ENCODE measurements around the gene BHLHE40. TPM values are rescaled to one million over a fixed set of nuclear protein-coding genes. Genes with fewer than 3 reads are reported as not detected.

Gene BHLHE40
- total RNA-seq, 4 donors from 2014 or later: 19.2 to 96.7 (median 45.3) TPM

GRCh38 chr3:4971838-4972237 lies 7.4 kb upstream of the BHLHE40 start:
- in situ Hi-C loops (cut with MboI; ENCODE audit: low sequenced_read_pairs in 4 of 4) (loop anchor here in 2 of 4 donors (10.0 kb wide), 2 partner anchors 53 to 257 kb away; no protein-coding TSS in a partner anchor), intact Hi-C loops (cut with DNase I; ENCODE audit: low total_unique reads) (no loop called here)
- Histone ChIP-seq H3K27me3 (no peaks in the 10 kb centered on the region), H3K27ac (no peak overlapping the region), H3K4me3 (no peak overlapping the region), H3K36me3 (no peaks in the 10 kb centered on the region), H3K9me3 (no peaks in the 10 kb centered on the region), H3K4me1 (peaks cover 6 to 11% of the 10 kb centered on the region in 2 donors)
- no peak for DNase-seq
- no peak for ATAC-seq
- TF ChIP-seq CTCF (IDR thresholded peaks at IDR 0.05 in 4 of 5, conservative IDR thresholded peaks at IDR 0.05 in 1 of 5) (no peak), POLR2A (IDR thresholded peaks at IDR 0.05) (no peak)

- no peak overlapping the region for H3K4me3 ChIP-seq
- intact Hi-C loops (cut with DNase I; ENCODE audit: low total_unique reads) (no loop called here), in situ Hi-C loops (cut with MboI; ENCODE audit: low sequenced_read_pairs in 4 of 4) (loop anchor here in 2 of 4 donors (10.0 kb wide), 2 partner anchors 52 to 258 kb away; no protein-coding TSS in a partner anchor)
- H3K27me3 ChIP-seq: no peaks in the 10 kb centered on the region
- no peak for DNase-seq
- TF ChIP-seq CTCF (IDR thresholded peaks at IDR 0.05 in 4 of 5, conservative IDR thresholded peaks at IDR 0.05 in 1 of 5) (no peak), POLR2A (IDR thresholded peaks at IDR 0.05) (no peak)
- peaks cover 17 to 18% of the 10 kb centered on the region in 2 donors for H3K4me1 ChIP-seq
- H3K36me3 ChIP-seq: no peaks in the 10 kb centered on the region
- no peak overlapping the region for H3K27ac ChIP-seq
- no peaks in the 10 kb centered on the region for H3K9me3 ChIP-seq
- ATAC-seq: no peak
Observed at GRCh38 chr3:4972652-4973643, 6.3 kb upstream of the BHLHE40 start.

- Histone ChIP-seq H3K27me3 (no peaks in the 10 kb centered on the region), H3K4me1 (peaks cover 17 to 18% of the 10 kb centered on the region in 2 donors), H3K36me3 (no peaks in the 10 kb centered on the region), H3K9me3 (no peaks in the 10 kb centered on the region), H3K4me3 (no peak overlapping the region), H3K27ac (no peak overlapping the region)
- ATAC-seq (no peak), DNase-seq (no peak)
- intact Hi-C loops (cut with DNase I; ENCODE audit: low total_unique reads): no loop called here
- in situ Hi-C loops (cut with MboI; ENCODE audit: low sequenced_read_pairs in 4 of 4): loop anchor here in 2 of 4 donors (10.0 kb wide), 2 partner anchors 51 to 259 kb away; no protein-coding TSS in a partner anchor
- TF ChIP-seq POLR2A (IDR thresholded peaks at IDR 0.05) (no peak), CTCF (IDR thresholded peaks at IDR 0.05 in 4 of 5, conservative IDR thresholded peaks at IDR 0.05 in 1 of 5) (no peak)
Observed at GRCh38 chr3:4974154-4974553, 5.1 kb upstream of the BHLHE40 start.

GRCh38 chr3:4976109-4976508 lies 3.1 kb upstream of the BHLHE40 start:
- ATAC-seq: peak in 1 of 2 donors; percentile 27
- no peaks in the 10 kb centered on the region for H3K27me3 ChIP-seq
- TF ChIP-seq POLR2A (IDR thresholded peaks at IDR 0.05) (no peak), CTCF (IDR thresholded peaks at IDR 0.05 in 4 of 5, conservative IDR thresholded peaks at IDR 0.05 in 1 of 5) (peak; percentile 55 to 84 (median 73))
- H3K4me1 ChIP-seq: peaks cover 17 to 18% of the 10 kb centered on the region in 2 donors
- in situ Hi-C loops (cut with MboI; ENCODE audit: low sequenced_read_pairs in 4 of 4) (loop anchor here in 3 of 4 donors (5.0 to 25.0 kb wide), 6 partner anchors 49 to 261 kb away; partner anchors contain the start of gene EDEM1 (in 1 of the 3)), intact Hi-C loops (cut with DNase I; ENCODE audit: low total_unique reads) (loop anchor here (2.0 to 5.0 kb wide), 2 partner anchors 216 to 257 kb away; no protein-coding TSS in a partner anchor)
- no peaks in the 10 kb centered on the region for H3K36me3 ChIP-seq
- peak overlapping the region; percentile 96 to 100 (median 99) for H3K27ac ChIP-seq
- no peak overlapping the region for H3K4me3 ChIP-seq
- DNase-seq: peak; percentile 47 to 88
- no peaks in the 10 kb centered on the region for H3K9me3 ChIP-seq
